LNCAP (cell line): ENCODE data around the gene PXK.

Experiments used
- CTCF ChIP-seq: fragments of 450-650 bp; IDR thresholded peaks from 2 replicates; pipeline ENCODE4 v1.5.1; 2017; ENCODE audit warnings: mild to moderate bottlenecking

The PXK gene

GRCh38 chr3:58394339-58394738 lies 61.6 kb downstream of the PXK start:
- TF ChIP-seq CTCF = no peak

GRCh38 chr3:58398669-58399333 lies 66.1 kb downstream of the PXK start:
- TF ChIP-seq CTCF = no peak

- TF ChIP-seq CTCF = no peak
Observed at GRCh38 chr3:58403513-58404109, 70.9 kb downstream of the PXK start.

- TF ChIP-seq CTCF = no peak
Observed at GRCh38 chr3:58404396-58404795, 71.7 kb downstream of the PXK start.

GRCh38 chr3:58408906-58409305 lies 76.2 kb downstream of the PXK start:
- no peak for TF ChIP-seq CTCF

- no peak for TF ChIP-seq CTCF
Observed at GRCh38 chr3:58409663-58410062, 77.0 kb downstream of the PXK start.

GRCh38 chr3:58411036-58411435 lies 78.3 kb downstream of the PXK start:
- TF ChIP-seq CTCF = no peak
